MCF 10A (cell line): ENCODE data around the gene PDZRN4. TPM values are rescaled to one million over a fixed set of nuclear protein-coding genes. Genes with fewer than 3 reads are reported as not detected.

ENCODE experiments used
- BruUV-seq: library from RNA; stranded (reverse); fragments of 400-500 nt; replicated peaks from 2 replicates; lab custom pipeline; 2021; lab: Mats Ljungman, UMichigan
- CTCF ChIA-PET: fragments of 300-600 bp; sonication (Branson Sonifier 250); formaldehyde crosslinking; extraction: SDS; loops from one replicate; lab custom pipeline; 2021; ENCODE audit warnings: antibody characterized with exemption, inconsistent platforms; lab: Yijun Ruan, JAX
- POLR2A ChIA-PET: fragments of 300-600, 350-650 bp; sonication (Branson Sonifier 250); formaldehyde crosslinking; extraction: SDS; loops from one replicate; lab custom pipeline; 2020; ENCODE audit warnings: antibody characterized with exemption, inconsistent platforms; lab: Yijun Ruan, JAX
- DNase-seq: peaks from one replicate; pipeline ENCODE4 v3.0.0-alpha.2; 2018; ENCODE audit not compliant: unreplicated experiment
- H3K27ac Mint-ChIP-seq: one replicate; pipeline ENCODE4 v1.8.0; 2022; ENCODE audit warnings: mild to moderate bottlenecking, low read depth, mixed read lengths; ENCODE audit not compliant: unreplicated experiment
- H3K27me3 Mint-ChIP-seq: one replicate; pipeline ENCODE4 v1.8.0; 2022; ENCODE audit warnings: mixed read lengths; ENCODE audit not compliant: insufficient read depth, unreplicated experiment
- H3K36me3 Mint-ChIP-seq: one replicate; pipeline ENCODE4 v1.8.0; 2022; ENCODE audit warnings: mild to moderate bottlenecking, moderate library complexity, mixed read lengths; ENCODE audit not compliant: insufficient read depth, unreplicated experiment
- H3K4me1 Mint-ChIP-seq: one replicate; pipeline ENCODE4 v1.8.0; 2022; ENCODE audit warnings: mixed read lengths; ENCODE audit not compliant: insufficient read depth, unreplicated experiment
- H3K4me3 Mint-ChIP-seq: one replicate; pipeline ENCODE4 v1.8.0; 2022; ENCODE audit warnings: mild to moderate bottlenecking, moderate library complexity, mixed read lengths; ENCODE audit not compliant: unreplicated experiment
- H3K9me3 Mint-ChIP-seq: one replicate; pipeline ENCODE4 v1.8.0; 2022; ENCODE audit warnings: mixed read lengths; ENCODE audit not compliant: unreplicated experiment
- intact Hi-C: fragments of 100-400 bp; cut with micrococcal nuclease; formaldehyde crosslinking; loops from 2 replicates; pipeline ENCODE4 v1.14.1; 2022
- total RNA-seq: library from RNA; stranded (reverse); gene quantifications from 2 replicates; pipeline ENCODE4 v1.2.3, GENCODE V29; 2022
- TF ChIP-seq, protein P1 (sequence below): fragments of 200-600 bp; IDR thresholded peaks from one replicate; pipeline ENCODE4 v1.8.0; 2022; ENCODE audit warnings: antibody characterized with exemption, mild to moderate bottlenecking; ENCODE audit not compliant: unreplicated experiment

The PDZRN4 gene
- total RNA-seq, 1 experiment from 2014 or later, result not detected

DNA sequence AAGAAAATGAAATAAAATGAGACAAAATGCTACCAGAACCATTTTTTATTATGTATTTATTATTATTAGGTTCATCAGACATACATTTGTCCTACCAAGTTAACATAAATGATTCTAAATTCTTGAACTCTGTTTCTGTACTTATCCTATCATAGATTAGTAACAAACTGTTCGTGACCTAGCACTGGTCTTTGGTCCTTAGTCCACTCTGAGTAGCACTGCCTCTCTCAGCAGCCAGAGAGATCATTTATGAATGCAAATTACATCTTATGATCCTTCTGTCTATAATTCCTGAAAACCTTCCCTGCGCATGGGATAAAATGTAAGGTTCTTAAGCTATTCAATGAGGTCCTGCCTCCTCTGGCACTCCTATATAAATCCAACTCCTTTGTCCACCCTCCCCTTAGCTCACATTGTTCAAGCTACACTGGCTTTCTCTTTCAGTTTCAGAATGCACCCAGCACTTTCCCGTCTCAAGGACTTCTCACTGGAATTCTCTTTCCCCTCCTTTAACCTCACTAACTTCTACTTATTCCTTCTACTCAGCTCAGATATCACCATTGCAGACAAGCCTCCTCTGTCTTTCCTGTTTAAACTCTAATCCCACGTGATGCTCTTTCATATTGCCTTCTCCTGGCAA lies 17.1 kb downstream of the PDZRN4 start:
- POLR2A ChIA-PET, result no interaction called here
- intact Hi-C loops, result no loop called here
- DNase-seq, result no peak

DNA sequence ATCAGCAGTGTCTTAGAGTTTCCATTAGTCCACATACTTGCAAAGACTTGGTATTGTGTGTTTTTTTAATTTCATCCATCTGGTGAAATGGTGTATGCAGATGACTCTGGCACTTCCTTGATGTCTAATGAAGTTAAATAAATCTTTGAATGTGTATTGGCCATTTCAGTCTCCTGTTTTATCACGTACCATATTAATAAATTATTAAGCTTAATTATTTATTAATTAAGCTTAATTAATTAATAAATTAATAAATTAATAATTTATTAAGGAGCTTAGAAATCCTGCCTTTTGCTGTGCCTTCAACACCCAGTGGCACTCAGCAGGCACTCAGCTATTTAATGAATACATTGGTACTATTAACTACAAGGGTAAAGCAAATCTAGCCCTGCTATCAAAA lies 18.2 kb downstream of the PDZRN4 start:
- H3K9me3 Mint-ChIP-seq, result no peaks in the 10 kb centered on the region
- ChIA-PET CTCF (interaction anchor here (0.6 to 0.7 kb wide), 2 partner anchors 33 to 819 kb away, joined by 3 to 4 read pairs; no protein-coding TSS in a partner anchor), POLR2A (no interaction called here)
- H3K27me3 Mint-ChIP-seq, result peaks cover 32% of the 10 kb centered on the region
- no peak overlapping the region for H3K4me3 Mint-ChIP-seq
- no peak overlapping the region for H3K27ac Mint-ChIP-seq
- no peaks in the 10 kb centered on the region for H3K4me1 Mint-ChIP-seq
- TF ChIP-seq, protein P1, sequence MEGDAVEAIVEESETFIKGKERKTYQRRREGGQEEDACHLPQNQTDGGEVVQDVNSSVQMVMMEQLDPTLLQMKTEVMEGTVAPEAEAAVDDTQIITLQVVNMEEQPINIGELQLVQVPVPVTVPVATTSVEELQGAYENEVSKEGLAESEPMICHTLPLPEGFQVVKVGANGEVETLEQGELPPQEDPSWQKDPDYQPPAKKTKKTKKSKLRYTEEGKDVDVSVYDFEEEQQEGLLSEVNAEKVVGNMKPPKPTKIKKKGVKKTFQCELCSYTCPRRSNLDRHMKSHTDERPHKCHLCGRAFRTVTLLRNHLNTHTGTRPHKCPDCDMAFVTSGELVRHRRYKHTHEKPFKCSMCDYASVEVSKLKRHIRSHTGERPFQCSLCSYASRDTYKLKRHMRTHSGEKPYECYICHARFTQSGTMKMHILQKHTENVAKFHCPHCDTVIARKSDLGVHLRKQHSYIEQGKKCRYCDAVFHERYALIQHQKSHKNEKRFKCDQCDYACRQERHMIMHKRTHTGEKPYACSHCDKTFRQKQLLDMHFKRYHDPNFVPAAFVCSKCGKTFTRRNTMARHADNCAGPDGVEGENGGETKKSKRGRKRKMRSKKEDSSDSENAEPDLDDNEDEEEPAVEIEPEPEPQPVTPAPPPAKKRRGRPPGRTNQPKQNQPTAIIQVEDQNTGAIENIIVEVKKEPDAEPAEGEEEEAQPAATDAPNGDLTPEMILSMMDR, result no peak
- no peaks in the 10 kb centered on the region for H3K36me3 Mint-ChIP-seq
- intact Hi-C loops, result no loop called here
- no TSS peak for BruUV-seq
- no peak for DNase-seq

More for the DNA sequence above, 17.1 kb downstream of the PDZRN4 start:
- no peaks in the 10 kb centered on the region for H3K36me3 Mint-ChIP-seq
- CTCF ChIA-PET, result interaction anchor here (1.0 kb wide), 1 partner anchor 819 kb away, joined by 3 read pairs; no protein-coding TSS in a partner anchor
- TF ChIP-seq, protein P1, result no peak
- no peak overlapping the region for H3K27ac Mint-ChIP-seq
- BruUV-seq, result no TSS peak
- no peak overlapping the region for H3K4me3 Mint-ChIP-seq
- H3K4me1 Mint-ChIP-seq, result no peaks in the 10 kb centered on the region
- H3K9me3 Mint-ChIP-seq, result no peaks in the 10 kb centered on the region
- peaks cover 43% of the 10 kb centered on the region for H3K27me3 Mint-ChIP-seq

DNA sequence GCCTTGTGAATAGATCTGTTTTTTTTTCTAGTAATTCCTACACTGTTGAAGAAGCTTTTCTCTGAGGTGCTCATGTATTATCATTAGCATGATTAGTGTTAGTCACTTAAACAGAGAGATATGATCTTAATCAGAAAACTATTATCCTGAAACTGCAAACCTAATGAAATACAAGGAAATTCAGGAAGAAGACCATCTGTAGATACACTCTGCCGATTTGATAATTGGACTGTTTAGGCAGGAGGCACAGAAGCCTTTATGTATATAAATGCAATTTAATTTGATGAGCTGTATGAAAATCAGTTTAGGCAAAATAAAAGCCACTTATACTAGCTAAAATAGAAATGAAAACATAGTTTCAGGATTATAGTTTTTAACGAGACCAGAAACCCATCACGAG lies 23.3 kb downstream of the PDZRN4 start:
- Mint-ChIP-seq H3K4me3 (no peak overlapping the region), H3K27me3 (peaks cover 34% of the 10 kb centered on the region), H3K36me3 (no peaks in the 10 kb centered on the region), H3K4me1 (no peaks in the 10 kb centered on the region), H3K27ac (no peak overlapping the region), H3K9me3 (no peaks in the 10 kb centered on the region)
- BruUV-seq, result no TSS peak
- no peak for DNase-seq
- TF ChIP-seq, protein P1, result no peak
- ChIA-PET CTCF (no interaction called here), POLR2A (no interaction called here)
- intact Hi-C loops, result no loop called here

DNA sequence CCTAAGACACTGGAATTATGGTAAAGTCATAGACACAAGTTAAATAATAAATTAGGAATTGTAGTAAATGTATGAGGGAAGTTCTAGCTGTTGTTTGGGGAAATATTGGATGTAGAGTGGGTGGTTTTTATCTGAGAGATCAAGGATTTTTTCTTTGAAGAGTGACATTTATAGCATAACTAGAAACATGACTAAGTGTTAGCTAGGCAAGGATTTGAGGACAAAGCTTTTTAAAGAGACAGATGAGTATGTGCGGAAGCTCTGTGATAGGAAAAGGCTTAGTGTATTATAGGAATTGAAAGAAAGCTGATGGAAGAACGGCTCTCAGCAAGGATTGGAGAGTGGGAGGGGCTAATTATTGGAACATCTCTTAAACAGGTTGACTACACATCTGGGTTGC lies 24.5 kb downstream of the PDZRN4 start:
- intact Hi-C loops, result no loop called here
- Mint-ChIP-seq H3K27ac (no peak overlapping the region), H3K9me3 (no peaks in the 10 kb centered on the region), H3K27me3 (peaks cover 45% of the 10 kb centered on the region), H3K36me3 (no peaks in the 10 kb centered on the region), H3K4me1 (no peaks in the 10 kb centered on the region), H3K4me3 (no peak overlapping the region)
- BruUV-seq, result no TSS peak
- ChIA-PET POLR2A (no interaction called here), CTCF (interaction anchor here (0.6 kb wide), 1 partner anchor 1386 kb away, joined by 3 read pairs; no protein-coding TSS in a partner anchor)
- no peak for DNase-seq
- TF ChIP-seq, protein P1, result no peak
